ENCODE data around the gene TMTC1.

TMTC1 gene

GRCh38 chr12:29752121-29752520 is 31.6 kb downstream of the TMTC1 start:
- TF ChIP-seq ZNF70 (CRISPR knock-in tag; IDR thresholded peaks at IDR 0.05) (no peak), BACH2 (CRISPR knock-in tag; IDR thresholded peaks at IDR 0.05; ENCODE audit: borderline replicate concordance) (no peak), PATZ1 (CRISPR knock-in tag; IDR thresholded peaks at IDR 0.05; ENCODE audit: borderline replicate concordance) (no peak; the same call in 1 of the 2 replicates), SNAI2 (CRISPR knock-in tag; IDR thresholded peaks at IDR 0.05) (no peak), ARNTL (CRISPR knock-in tag; IDR thresholded peaks at IDR 0.05; ENCODE audit: borderline replicate concordance, low read depth) (no peak), ZC3H10 (CRISPR knock-in tag; IDR thresholded peaks at IDR 0.05) (no peak), CSDC2 (CRISPR knock-in tag; IDR thresholded peaks at IDR 0.05) (no peak), CSRNP3 (CRISPR knock-in tag; IDR thresholded peaks at IDR 0.05) (no peak), ZFP3 (CRISPR knock-in tag; IDR thresholded peaks at IDR 0.05) (no peak), RARB (CRISPR knock-in tag; IDR thresholded peaks at IDR 0.05) (no peak), TCF4 (CRISPR knock-in tag; IDR thresholded peaks at IDR 0.05; ENCODE audit: borderline replicate concordance) (no peak), TSHZ2 (CRISPR knock-in tag; IDR thresholded peaks at IDR 0.05) (no peak), ZNF8 (CRISPR knock-in tag; IDR thresholded peaks at IDR 0.05) (no peak), POU6F1 (CRISPR knock-in tag; IDR thresholded peaks at IDR 0.05; ENCODE audit: borderline replicate concordance, low read depth) (no peak), CREB5 (CRISPR knock-in tag; IDR thresholded peaks at IDR 0.05; ENCODE audit: low read depth) (no peak), TOX (CRISPR knock-in tag; IDR thresholded peaks at IDR 0.05; ENCODE audit: borderline replicate concordance) (no peak)
- ATAC-seq, result no peak; the same call in 1 of the 3 replicates

- TF ChIP-seq ZNF70 (CRISPR knock-in tag; IDR thresholded peaks at IDR 0.05) (no peak), ZC3H10 (CRISPR knock-in tag; IDR thresholded peaks at IDR 0.05) (no peak), ISL1 (CRISPR knock-in tag; IDR thresholded peaks at IDR 0.05) (no peak), PATZ1 (CRISPR knock-in tag; IDR thresholded peaks at IDR 0.05; ENCODE audit: borderline replicate concordance) (no peak), OSR1 (CRISPR knock-in tag; IDR thresholded peaks at IDR 0.05) (no peak), CSRNP3 (CRISPR knock-in tag; IDR thresholded peaks at IDR 0.05) (no peak), TOX (CRISPR knock-in tag; IDR thresholded peaks at IDR 0.05; ENCODE audit: borderline replicate concordance) (no peak)
- ATAC-seq, result no peak
Measured at GRCh38 chr12:29751676-29752075, 32.1 kb downstream of the TMTC1 start.
